Frontal cortex (tissue), 4 donors: ENCODE results near the gene SNX30. TPM values are rescaled to one million over a fixed set of nuclear protein-coding genes. Genes with fewer than 3 reads are reported as not detected.

Experiments
- DNase-seq, 2 donors: peaks; one replicate each; pipeline ENCODE4 v3.0.0; 2012; ENCODE audit warnings: low spot score in 2 of 2
- FAIRE-seq: peaks from 2 replicates; lab custom pipeline; 2012; peaks lifted over from hg19 to GRCh38; lab: Jason Lieb, UNC
- total RNA-seq: library from RNA; depleted of rRNA; stranded (reverse); fragments of >200 nt; gene quantifications from one replicate; pipeline ENCODE4 v1.2.3, GENCODE V29; 2014
- donor health status: control.
- donor health status: control.
- donor health status: control.

SNX30 gene
- total RNA-seq, 1 donor from 2014 or later: 20.8 TPM

- no peak for FAIRE-seq
- no peak for DNase-seq
Observed at GRCh38 chr9:112850840-112851239, 100.3 kb downstream of the SNX30 start.

DNA sequence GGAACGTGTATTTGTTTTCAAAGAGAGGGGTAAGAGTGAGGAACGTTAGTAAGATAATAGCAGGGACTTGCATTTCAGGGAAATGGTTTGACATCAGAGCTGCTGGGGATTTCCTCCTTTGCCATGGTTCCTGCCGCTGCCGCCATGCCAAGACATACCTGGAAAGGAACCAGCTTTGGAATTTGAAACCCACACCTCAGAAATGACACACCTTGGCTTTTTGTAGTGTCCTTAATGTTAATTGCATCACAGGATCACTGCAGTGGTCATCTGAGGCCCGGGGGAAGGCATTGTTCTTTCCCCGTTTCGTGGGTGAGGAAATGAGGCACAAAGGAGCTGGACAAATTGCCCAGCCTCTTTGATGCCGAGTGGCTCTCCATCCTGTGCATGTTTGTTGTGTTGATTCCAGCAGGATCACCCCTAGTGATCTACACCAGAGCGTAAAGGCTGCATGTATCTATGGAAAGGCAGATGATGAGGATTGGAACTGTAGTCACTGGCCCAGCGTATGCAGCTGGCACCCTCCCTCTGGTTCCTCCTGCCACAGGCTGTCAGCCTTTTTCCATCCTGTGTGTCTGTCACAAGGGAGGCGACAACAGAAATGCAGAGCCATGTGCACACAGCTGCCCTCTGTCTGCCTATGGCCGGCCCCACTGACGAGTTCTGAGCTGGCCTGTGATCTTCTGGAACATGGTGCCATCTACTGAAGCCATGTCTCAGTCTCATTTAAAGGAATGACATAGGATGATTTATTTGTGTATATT lies 102.4 kb downstream of the SNX30 start:
- FAIRE-seq (no peak), DNase-seq (peak in 1 of 2 donors; percentile 35)

DNA sequence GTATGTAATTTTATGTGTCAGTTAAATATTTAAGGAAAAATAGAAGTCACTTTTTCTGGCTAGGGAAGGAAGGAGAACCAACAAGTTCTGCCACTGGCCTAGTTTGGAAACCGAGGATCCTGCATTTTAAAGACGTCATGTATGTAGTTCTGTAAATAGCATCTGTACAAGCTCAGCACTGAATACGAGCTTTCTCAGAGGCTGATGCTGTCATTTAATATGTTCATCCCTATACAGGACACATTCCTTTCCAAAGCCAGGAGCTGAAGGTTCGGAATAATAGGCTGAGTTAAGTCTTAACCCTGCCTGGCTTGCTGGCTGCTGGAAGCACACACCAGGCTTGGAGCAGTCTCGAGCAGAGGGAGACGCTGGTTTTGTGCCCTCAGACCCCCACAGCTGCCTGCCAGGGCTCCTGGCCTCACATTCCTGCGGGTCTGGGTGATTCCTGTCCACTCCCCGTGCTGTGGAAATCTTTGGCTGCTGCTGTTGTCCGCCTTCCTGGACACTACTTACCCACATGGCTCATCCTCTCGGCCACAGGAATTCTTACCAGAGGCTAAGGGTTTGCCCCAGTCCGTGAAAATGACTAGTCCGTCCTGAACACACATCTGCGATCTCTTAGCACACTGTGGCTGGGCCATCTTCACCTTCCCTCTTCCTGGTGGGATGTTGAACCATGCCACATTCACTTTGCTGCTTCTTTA lies 103.5 kb downstream of the SNX30 start:
- DNase-seq (no peak), FAIRE-seq (no peak)

- DNase-seq: no peak
- FAIRE-seq: no peak
Observed at GRCh38 chr9:112854657-112855056, 104.1 kb downstream of the SNX30 start.

GRCh38 chr9:112856200-112856599 lies 105.6 kb downstream of the SNX30 start:
- no peak for DNase-seq
- FAIRE-seq: no peak

- DNase-seq (no peak), FAIRE-seq (no peak)
Observed at GRCh38 chr9:112856843-112857242, 106.3 kb downstream of the SNX30 start.

- DNase-seq: no peak
- FAIRE-seq: no peak
Observed at GRCh38 chr9:112858005-112858404, 107.4 kb downstream of the SNX30 start.

- FAIRE-seq (no peak), DNase-seq (no peak)
Observed at GRCh38 chr9:112858625-112859147, 108.1 kb downstream of the SNX30 start.

DNA sequence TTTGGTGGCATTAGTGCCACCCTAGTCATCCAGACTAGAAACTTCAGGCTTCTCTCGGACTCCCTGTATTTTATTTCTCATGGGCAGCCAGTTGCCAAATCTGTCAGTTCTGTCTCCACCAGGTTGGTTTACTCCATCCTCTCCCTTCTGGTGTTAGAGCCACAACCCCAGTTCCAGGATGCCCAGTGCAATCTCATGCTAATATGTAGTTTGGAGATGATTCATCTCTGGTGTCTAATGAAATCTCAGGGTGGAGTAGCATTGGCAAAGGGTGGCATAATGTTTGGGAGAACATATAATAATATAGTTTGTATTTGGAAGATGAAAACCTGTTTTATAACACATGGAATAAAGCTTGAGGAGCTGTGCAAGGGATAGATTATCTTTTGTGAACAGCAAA lies 109.9 kb downstream of the SNX30 start:
- DNase-seq (no peak), FAIRE-seq (no peak)

GRCh38 chr9:112861155-112861554 lies 110.6 kb downstream of the SNX30 start:
- FAIRE-seq (no peak), DNase-seq (no peak)

GRCh38 chr9:112861638-112862555 lies 111.3 kb downstream of the SNX30 start:
- DNase-seq (no peak), FAIRE-seq (no peak)

- DNase-seq: no peak
- no peak for FAIRE-seq
Observed at GRCh38 chr9:112863214-112863613, 112.7 kb downstream of the SNX30 start.

- no peak for FAIRE-seq
- no peak for DNase-seq
Observed at GRCh38 chr9:112863746-112864145, 113.2 kb downstream of the SNX30 start.

- FAIRE-seq (no peak), DNase-seq (no peak)
Observed at GRCh38 chr9:112864403-112864802, 113.8 kb downstream of the SNX30 start.

DNA sequence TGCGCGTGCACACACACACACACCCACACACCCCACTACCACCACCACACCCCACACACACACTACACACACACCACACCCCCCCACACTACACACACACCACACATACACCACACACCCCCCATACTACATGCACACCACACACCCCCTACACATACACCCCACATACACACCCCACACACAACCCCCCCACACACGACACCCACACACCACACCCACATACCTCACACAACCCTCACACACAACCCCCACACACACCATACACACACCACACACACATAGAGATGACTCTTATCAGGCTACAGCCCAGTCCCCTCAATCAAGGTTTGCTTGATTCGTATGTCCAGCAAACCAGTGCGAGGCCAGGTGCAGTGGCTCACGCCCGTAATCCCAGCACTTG lies 114.4 kb downstream of the SNX30 start:
- FAIRE-seq (no peak), DNase-seq (no peak)

GRCh38 chr9:112866662-112867274 lies 116.2 kb downstream of the SNX30 start:
- DNase-seq (no peak), FAIRE-seq (no peak)

DNA sequence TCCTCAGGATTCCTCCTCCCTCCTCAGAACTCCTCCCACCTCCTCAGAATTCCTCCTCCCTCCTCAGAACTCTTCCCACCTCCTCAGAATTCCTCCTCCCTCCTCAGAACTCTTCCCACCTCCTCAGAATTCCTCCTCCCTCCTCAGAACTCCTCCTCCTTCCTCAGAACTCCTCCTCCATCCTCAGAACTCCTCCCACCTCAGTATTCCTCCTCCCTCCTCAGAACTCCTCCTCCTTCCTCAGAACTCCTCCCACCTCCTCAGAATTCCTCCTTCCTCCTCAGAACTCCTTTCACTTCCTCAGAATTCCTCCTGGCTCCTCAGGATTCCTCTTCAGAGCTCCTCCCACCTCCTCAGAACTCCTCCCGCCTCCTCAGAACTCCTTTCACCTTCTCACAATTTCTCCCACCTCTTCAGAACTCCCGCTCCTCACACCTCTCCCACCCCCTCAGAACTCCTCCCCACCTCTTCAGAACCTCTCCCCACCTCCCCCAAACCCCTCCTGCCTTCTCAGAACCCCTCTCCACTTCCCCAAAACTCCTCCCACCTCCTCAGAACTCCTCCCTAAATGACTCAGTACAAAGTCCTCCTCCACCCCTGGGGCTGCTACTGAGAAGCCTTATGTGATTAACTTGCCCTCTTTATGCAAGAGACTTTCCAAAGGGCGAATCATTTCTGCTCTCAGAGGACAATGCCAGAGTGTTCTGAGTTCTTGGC lies 116.9 kb downstream of the SNX30 start:
- DNase-seq: no peak
- FAIRE-seq: no peak

DNA sequence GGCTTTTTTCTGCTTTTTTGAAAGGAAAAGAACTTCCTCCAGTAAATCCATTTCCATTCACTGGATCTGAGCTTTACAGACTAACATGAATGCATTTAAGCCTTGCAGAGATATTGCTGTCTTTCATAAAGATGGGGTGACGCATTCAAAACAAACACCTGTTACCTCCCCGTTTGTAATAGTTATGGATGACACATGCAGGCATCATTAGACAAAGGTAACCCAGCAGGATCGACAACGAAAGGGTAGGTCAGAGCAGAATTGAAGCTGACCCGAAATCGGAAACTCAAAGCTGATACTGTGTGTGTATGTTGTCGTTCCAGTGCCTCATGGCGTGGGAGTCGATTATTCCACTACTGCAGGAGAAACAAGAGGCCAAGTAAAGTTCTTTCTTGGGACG lies 117.9 kb downstream of the SNX30 start:
- no peak for DNase-seq
- no peak for FAIRE-seq

DNA sequence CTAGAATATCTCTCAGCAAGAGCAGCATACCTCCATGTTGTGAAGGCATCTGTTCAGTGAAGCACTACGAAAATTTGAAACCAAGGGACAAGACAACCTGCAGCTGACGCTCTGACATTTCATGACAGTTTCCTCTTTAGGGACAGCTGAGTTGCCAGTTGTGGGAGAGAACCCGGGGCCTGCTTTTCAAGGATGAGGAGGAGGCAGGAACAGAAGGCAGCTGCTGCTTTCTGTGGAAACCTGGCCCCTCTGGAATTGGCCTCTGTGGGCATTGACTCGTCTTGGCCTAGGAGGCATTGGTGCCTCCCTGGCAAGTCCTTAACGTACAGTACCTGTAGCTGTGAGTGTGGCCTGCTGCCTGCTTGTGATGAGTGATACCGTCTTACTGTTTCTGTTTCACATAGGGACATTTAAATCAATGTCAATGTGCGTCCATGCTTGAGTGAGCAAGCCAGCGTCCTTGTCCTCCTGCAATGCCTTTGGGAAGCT lies 118.5 kb downstream of the SNX30 start:
- no peak for DNase-seq
- FAIRE-seq: no peak
